K562 (cell line): ENCODE results near the gene FBXW11. TPM values are rescaled to one million over a fixed set of nuclear protein-coding genes. Genes with fewer than 3 reads are reported as not detected.

Experiments
- ATAC-seq: fragments of 200-7000 bp; cut with Tn5 transposase; 3 replicates; pipeline ENCODE4 v1.9.1; 2020; ENCODE audit warnings: moderate library complexity
- BruUV-seq: library from RNA; stranded (reverse); fragments of 400-500 nt; replicated peaks from 2 replicates; lab custom pipeline; 2021; lab: Mats Ljungman, UMichigan
- CTCF ChIA-PET: fragments of 300-600 bp; formaldehyde crosslinking; extraction: SDS; loops from one replicate; lab custom pipeline; 2021; ENCODE audit warnings: low intra/inter-chr PET ratio; lab: Yijun Ruan, JAX
- POLR2A ChIA-PET: fragments of 300-600, 350-650 bp; sonication (Branson Sonifier 250); formaldehyde crosslinking; extraction: SDS; loops from one replicate; lab custom pipeline; 2021; ENCODE audit warnings: antibody characterized with exemption, inconsistent platforms; lab: Yijun Ruan, JAX
- DNase-seq, 4 experiments: peaks; one replicate each; pipeline versions ENCODE4 v3.0.0 to v3.0.0-alpha.2; 2011 to 2018; ENCODE audit warnings: low spot score in 3 of 4, mixed read lengths in 3 of 4; ENCODE audit errors: extremely low read depth in 1 of 4
- FAIRE-seq: peaks from 2 replicates; lab custom pipeline; 2011; peaks lifted over from hg19 to GRCh38; lab: Jason Lieb, UNC
- H2AFZ ChIP-seq: 2 replicates; pipeline ENCODE4 v1.6.0; 2011; ENCODE audit warnings: low read depth, low read length, control low read depth, inconsistent platforms
- H3K27ac ChIP-seq: fragments of 200-600 bp; 3 replicates; pipeline ENCODE4 v1.8.0; 2011; ENCODE audit warnings: low read depth, mild to moderate bottlenecking, control low read depth, inconsistent platforms, low read length, moderate library complexity, mixed read lengths; ENCODE audit errors: extremely low read depth
- H3K27me3 ChIP-seq, 2 experiments: fragments of 300-600 bp in 1 of 2; 2 replicates in 1 of 2; 3 replicates in 1 of 2; pipeline versions ENCODE4 v1.6.0 to v1.8.0; 2011; ENCODE audit warnings: inconsistent platforms in 2 of 2, low read length in 2 of 2, mild to moderate bottlenecking in 1 of 2, mixed read lengths in 1 of 2, moderate library complexity in 1 of 2; ENCODE audit not compliant: control insufficient read depth in 2 of 2, insufficient read depth in 2 of 2
- H3K36me3 ChIP-seq: fragments of 300-600 bp; 3 replicates; pipeline ENCODE4 v1.8.0; 2011; ENCODE audit warnings: mild to moderate bottlenecking, low read length, inconsistent platforms; ENCODE audit not compliant: control insufficient read depth, insufficient read depth
- H3K4me1 ChIP-seq, 2 experiments: fragments of 200-600 bp in 1 of 2; replicated peaks in 1 of 2; 2 replicates in 1 of 2; 3 replicates in 1 of 2; pipeline versions ENCODE4 v1.5.1 to v1.8.0; 2011; ENCODE audit warnings: inconsistent platforms in 2 of 2, low read length in 2 of 2, mild to moderate bottlenecking in 1 of 2, mixed read lengths in 1 of 2, moderate library complexity in 1 of 2; ENCODE audit not compliant: control insufficient read depth in 2 of 2, insufficient read depth in 2 of 2
- H3K4me2 ChIP-seq: 2 replicates; pipeline ENCODE4 v1.6.1; 2011; ENCODE audit warnings: low read length, control low read depth, inconsistent platforms, mixed read lengths; ENCODE audit not compliant: insufficient read depth
- H3K4me3 ChIP-seq: fragments of 200-600 bp; sonication (generic), shearing (Covaris generic); 2 replicates; pipeline ENCODE4 v1.5.1; 2016; ENCODE audit warnings: control low read depth, inconsistent platforms
- H3K79me2 ChIP-seq: fragments of 200-600 bp; 3 replicates; pipeline ENCODE4 v1.8.0; 2011; ENCODE audit warnings: low read length, inconsistent platforms; ENCODE audit not compliant: control insufficient read depth, insufficient read depth
- H3K9ac ChIP-seq, 2 experiments: 2 replicates each; pipeline versions ENCODE4 v1.6.0 to v1.6.1; 2011; ENCODE audit warnings: low read depth in 2 of 2, low read length in 2 of 2, control low read depth in 1 of 2, inconsistent platforms in 1 of 2, mild to moderate bottlenecking in 1 of 2, mixed read lengths in 1 of 2; ENCODE audit not compliant: insufficient read depth in 1 of 2
- H3K9me1 ChIP-seq: one replicate; pipeline ENCODE4 v1.6.0; 2011; ENCODE audit warnings: inconsistent platforms, mild to moderate bottlenecking, low read length, moderate library complexity; ENCODE audit not compliant: control insufficient read depth, insufficient read depth
- H3K9me3 ChIP-seq: replicated peaks from 2 replicates; pipeline ENCODE4 v1.5.1; 2011; ENCODE audit warnings: low read depth, low read length, inconsistent platforms; ENCODE audit not compliant: control insufficient read depth, insufficient read depth
- H4K20me1 ChIP-seq: replicated peaks from 2 replicates; pipeline ENCODE4 v1.6.1; 2011; ENCODE audit warnings: low read length, inconsistent platforms, mixed read lengths; ENCODE audit not compliant: control insufficient read depth, insufficient read depth
- ARNT ChIP-seq, 2 experiments: fragments of 450-650 bp; IDR thresholded peaks; 2 replicates each; pipeline ENCODE4 v1.6.1; 2016; ENCODE audit warnings: mild to moderate bottlenecking in 1 of 2
- ETS1 ChIP-seq: conservative IDR thresholded peaks from 2 replicates; pipeline ENCODE4 v1.6.1; 2011; ENCODE audit warnings: low read depth, mild to moderate bottlenecking, low read length; ENCODE audit not compliant: control insufficient read depth
- MCM3 ChIP-seq: fragments of 450-650 bp; IDR thresholded peaks from 2 replicates; pipeline ENCODE4 v1.6.1; 2016
- MEF2A ChIP-seq: IDR thresholded peaks from 2 replicates; pipeline ENCODE4 v1.6.1; 2011; ENCODE audit warnings: low read depth, mild to moderate bottlenecking, low read length, moderate library complexity; ENCODE audit not compliant: control insufficient read depth
- SP1 ChIP-seq: sonication (generic); formaldehyde crosslinking; IDR thresholded peaks from 2 replicates; pipeline ENCODE4 v1.8.1; 2022; ENCODE audit warnings: mild to moderate bottlenecking, missing genetic modification reagents
- THAP12 ChIP-seq: fragments of 250-450 bp; sonication (Bioruptor Pico); IDR thresholded peaks from 2 replicates; pipeline ENCODE4 v1.9.0; 2021; ENCODE audit warnings: mild to moderate bottlenecking, inconsistent platforms
- VEZF1 ChIP-seq: fragments of 200-800 bp; sonication (Bioruptor generic); IDR thresholded peaks from 2 replicates; pipeline ENCODE4 v1.6.1; 2017; ENCODE audit warnings: missing genetic modification characterization, missing compliant biosample characterization
- ZBTB9 ChIP-seq: fragments of 450-650 bp; formaldehyde crosslinking; IDR thresholded peaks from 2 replicates; pipeline ENCODE4 v1.4.0; 2020; ENCODE audit warnings: mild to moderate bottlenecking, moderate library complexity
- ZHX1 ChIP-seq: fragments of 150-350 bp; conservative IDR thresholded peaks from 2 replicates; pipeline ENCODE4 v1.6.1; 2014; ENCODE audit warnings: low read length
- ZNF12 ChIP-seq: sonication (generic); formaldehyde crosslinking; IDR thresholded peaks from 2 replicates; pipeline ENCODE4 v1.4.0; 2020; ENCODE audit warnings: mild to moderate bottlenecking, missing genetic modification reagents
- WGBS: fragments of 100-300 bp; shearing (Covaris generic); methylation state at CpG from one replicate; pipeline ENCODE4 v1.1.6; 2016; ENCODE audit warnings: low coverage, mixed read lengths; ENCODE audit not compliant: insufficient coverage; ENCODE audit errors: missing lambda C conversion rate; 5-methylcytosine and 5-hydroxymethylcytosine counted together
- in situ Hi-C: fragments of 300-500 bp; cut with MboI; formaldehyde crosslinking; loops from 4 replicates; pipeline ENCODE4 v1.15.0; 2018; ENCODE audit warnings: inconsistent platforms, mixed read lengths
- intact Hi-C: fragments of 100-400 bp; cut with micrococcal nuclease; formaldehyde crosslinking; loops from 2 replicates; pipeline ENCODE4 v1.14.2; 2022
- polyA plus RNA-seq, 8 experiments: library from polyadenylated mRNA; depleted of rRNA in 4 of 8; stranded (reverse) in 5 of 8; unstranded in 3 of 8; fragments of >200 nt; fragmentation: Nextera tagmentation in 2 of 8; fragmentation: Illumina TruSeq in 1 of 8; extraction: Ambion mirVana in 2 of 8; extraction: Trizol in 1 of 8; gene quantifications; 2 replicates each; pipeline versions ENCODE4 v1.2.1 to v1.2.3, GENCODE V29; 2011 to 2014; ENCODE audit warnings: inconsistent platforms in 1 of 8, missing spikeins in 1 of 8
- total RNA-seq, 7 experiments: library from RNA; depleted of rRNA in 6 of 7; stranded (reverse); fragments of >200 nt in 6 of 7; fragmentation: Illumina TruSeq in 2 of 7; extraction: Trizol in 2 of 7; gene quantifications; 2 replicates each; pipeline versions ENCODE4 v1.2.1 to v1.2.3, GENCODE V29; 2011 to 2021; ENCODE audit warnings: low replicate concordance in 1 of 7

FBXW11 gene
- total and polyA plus RNA-seq, 9 of the 15 experiments (the other 6 are each of a cell fraction or from before 2014, with no cell fraction given): 3.0 to 28.6 (median 23.6) TPM

GRCh38 chr5:171813813-171814490 is 192.5 kb downstream of the FBXW11 start:
- BruUV-seq: no TSS peak
- intact Hi-C loops: no loop called here
- ATAC-seq (no peak), FAIRE-seq (no peak), DNase-seq (no peak)
- no peak overlapping the region for H3K9ac ChIP-seq
- POLR2A ChIA-PET: interaction anchor here (1.6 kb wide), 1 partner anchor 10 kb away, joined by 3 read pairs; no protein-coding TSS in a partner anchor
- H4K20me1 ChIP-seq: no peaks in the 10 kb centered on the region; the same call in 1 of the 2 replicates
- no peaks in the 10 kb centered on the region for H3K36me3 ChIP-seq
- 2% methylated on average over 7 of the region's 7 CpGs for WGBS
- H3K4me1 ChIP-seq: no peaks in the 10 kb centered on the region
- no peaks in the 10 kb centered on the region for H3K9me1 ChIP-seq
- no peak overlapping the region for H3K4me3 ChIP-seq
- in situ Hi-C loops: no loop called here
- no peaks in the 10 kb centered on the region for H3K9me3 ChIP-seq
- H2AFZ ChIP-seq: no peak overlapping the region
- H3K27ac ChIP-seq: no peak overlapping the region
- H3K79me2 ChIP-seq: no peaks in the 10 kb centered on the region
- H3K4me2 ChIP-seq: no peak overlapping the region
- CTCF ChIA-PET: no interaction called here
- peaks cover 23 to 41% of the 10 kb centered on the region in 2 experiments for H3K27me3 ChIP-seq
- TF ChIP-seq THAP12 (CRISPR knock-in tag) (no peak), MEF2A (no peak), SP1 (no peak), MCM3 (no peak), ZHX1 (no peak), ETS1 (no peak), VEZF1 (no peak), ZBTB9 (CRISPR knock-in tag) (no peak), ZNF12 (CRISPR knock-in tag) (no peak), ARNT (IDR thresholded peaks at IDR 0.05) (no peak)
